ENCODE measurements around the gene ECHS1. TPM values are rescaled to one million over a fixed set of nuclear protein-coding genes. Genes with fewer than 3 reads are reported as not detected.

ECHS1 gene
- polyA plus RNA-seq, 1 donor from 2014 or later = 122 TPM

GRCh38 chr10:133394801-133395221, 21.7 kb upstream of the ECHS1 start:
- Histone ChIP-seq H3K79me2 (replicated peaks; ENCODE audit: insufficient read depth, low read length) (peaks cover 6% of the 10 kb centered on the region), H3K36me3 (ENCODE audit: insufficient read depth, low read length) (no peaks in the 10 kb centered on the region), H3K27ac (ENCODE audit: low read length) (peak overlapping the region; percentile 78), H3K9me2 (ENCODE audit: insufficient read depth, low read length) (no peaks in the 10 kb centered on the region), H3K27me3 (ENCODE audit: insufficient read depth, low read depth, low read length) (no peaks in the 10 kb centered on the region), H3K9me3 (ENCODE audit: low read length) (no peaks in the 10 kb centered on the region), H3K9ac (ENCODE audit: low read length) (peak overlapping the region; percentile 85), H2AFZ (ENCODE audit: low read depth, low read length) (peak overlapping the region; percentile 83), H3K4me2 (ENCODE audit: low read length) (peak overlapping the region; percentile 89), H3F3A (ENCODE audit: insufficient read depth, low read length, poor library complexity, severe bottlenecking) (no peaks in the 10 kb centered on the region), H3K4me3 (ENCODE audit: low read length) (peak overlapping the region; percentile 99), H4K20me1 (ENCODE audit: insufficient read depth) (no peaks in the 10 kb centered on the region)
- no peak for TF ChIP-seq RAD21 (conservative IDR thresholded peaks at IDR 0.05)
- TF ChIP-seq, protein P1, sequence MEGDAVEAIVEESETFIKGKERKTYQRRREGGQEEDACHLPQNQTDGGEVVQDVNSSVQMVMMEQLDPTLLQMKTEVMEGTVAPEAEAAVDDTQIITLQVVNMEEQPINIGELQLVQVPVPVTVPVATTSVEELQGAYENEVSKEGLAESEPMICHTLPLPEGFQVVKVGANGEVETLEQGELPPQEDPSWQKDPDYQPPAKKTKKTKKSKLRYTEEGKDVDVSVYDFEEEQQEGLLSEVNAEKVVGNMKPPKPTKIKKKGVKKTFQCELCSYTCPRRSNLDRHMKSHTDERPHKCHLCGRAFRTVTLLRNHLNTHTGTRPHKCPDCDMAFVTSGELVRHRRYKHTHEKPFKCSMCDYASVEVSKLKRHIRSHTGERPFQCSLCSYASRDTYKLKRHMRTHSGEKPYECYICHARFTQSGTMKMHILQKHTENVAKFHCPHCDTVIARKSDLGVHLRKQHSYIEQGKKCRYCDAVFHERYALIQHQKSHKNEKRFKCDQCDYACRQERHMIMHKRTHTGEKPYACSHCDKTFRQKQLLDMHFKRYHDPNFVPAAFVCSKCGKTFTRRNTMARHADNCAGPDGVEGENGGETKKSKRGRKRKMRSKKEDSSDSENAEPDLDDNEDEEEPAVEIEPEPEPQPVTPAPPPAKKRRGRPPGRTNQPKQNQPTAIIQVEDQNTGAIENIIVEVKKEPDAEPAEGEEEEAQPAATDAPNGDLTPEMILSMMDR (IDR thresholded peaks at IDR 0.05; ENCODE audit: poor library complexity, severe bottlenecking) = no peak
- no peak for TF ChIP-seq MXI1 (conservative IDR thresholded peaks at IDR 0.05; ENCODE audit: poor library complexity, severe bottlenecking)
- TF ChIP-seq TAF1 (IDR thresholded peaks at IDR 0.05; ENCODE audit: low read depth) = no peak
- no peak for TF ChIP-seq POLR2AphosphoS5 (IDR thresholded peaks at IDR 0.05)
- TF ChIP-seq SMC3 (conservative IDR thresholded peaks at IDR 0.05; ENCODE audit: poor library complexity) = no peak
- TF ChIP-seq, protein P2, sequence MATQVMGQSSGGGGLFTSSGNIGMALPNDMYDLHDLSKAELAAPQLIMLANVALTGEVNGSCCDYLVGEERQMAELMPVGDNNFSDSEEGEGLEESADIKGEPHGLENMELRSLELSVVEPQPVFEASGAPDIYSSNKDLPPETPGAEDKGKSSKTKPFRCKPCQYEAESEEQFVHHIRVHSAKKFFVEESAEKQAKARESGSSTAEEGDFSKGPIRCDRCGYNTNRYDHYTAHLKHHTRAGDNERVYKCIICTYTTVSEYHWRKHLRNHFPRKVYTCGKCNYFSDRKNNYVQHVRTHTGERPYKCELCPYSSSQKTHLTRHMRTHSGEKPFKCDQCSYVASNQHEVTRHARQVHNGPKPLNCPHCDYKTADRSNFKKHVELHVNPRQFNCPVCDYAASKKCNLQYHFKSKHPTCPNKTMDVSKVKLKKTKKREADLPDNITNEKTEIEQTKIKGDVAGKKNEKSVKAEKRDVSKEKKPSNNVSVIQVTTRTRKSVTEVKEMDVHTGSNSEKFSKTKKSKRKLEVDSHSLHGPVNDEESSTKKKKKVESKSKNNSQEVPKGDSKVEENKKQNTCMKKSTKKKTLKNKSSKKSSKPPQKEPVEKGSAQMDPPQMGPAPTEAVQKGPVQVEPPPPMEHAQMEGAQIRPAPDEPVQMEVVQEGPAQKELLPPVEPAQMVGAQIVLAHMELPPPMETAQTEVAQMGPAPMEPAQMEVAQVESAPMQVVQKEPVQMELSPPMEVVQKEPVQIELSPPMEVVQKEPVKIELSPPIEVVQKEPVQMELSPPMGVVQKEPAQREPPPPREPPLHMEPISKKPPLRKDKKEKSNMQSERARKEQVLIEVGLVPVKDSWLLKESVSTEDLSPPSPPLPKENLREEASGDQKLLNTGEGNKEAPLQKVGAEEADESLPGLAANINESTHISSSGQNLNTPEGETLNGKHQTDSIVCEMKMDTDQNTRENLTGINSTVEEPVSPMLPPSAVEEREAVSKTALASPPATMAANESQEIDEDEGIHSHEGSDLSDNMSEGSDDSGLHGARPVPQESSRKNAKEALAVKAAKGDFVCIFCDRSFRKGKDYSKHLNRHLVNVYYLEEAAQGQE (IDR thresholded peaks at IDR 0.05; ENCODE audit: borderline replicate concordance) = no peak
- no peak for TF ChIP-seq EP300 (conservative IDR thresholded peaks at IDR 0.05; ENCODE audit: poor library complexity, severe bottlenecking)
- TF ChIP-seq EZH2 (IDR thresholded peaks at IDR 0.05; ENCODE audit: borderline replicate concordance, insufficient read depth, low read length, poor library complexity, severe bottlenecking) = no peak

DNA sequence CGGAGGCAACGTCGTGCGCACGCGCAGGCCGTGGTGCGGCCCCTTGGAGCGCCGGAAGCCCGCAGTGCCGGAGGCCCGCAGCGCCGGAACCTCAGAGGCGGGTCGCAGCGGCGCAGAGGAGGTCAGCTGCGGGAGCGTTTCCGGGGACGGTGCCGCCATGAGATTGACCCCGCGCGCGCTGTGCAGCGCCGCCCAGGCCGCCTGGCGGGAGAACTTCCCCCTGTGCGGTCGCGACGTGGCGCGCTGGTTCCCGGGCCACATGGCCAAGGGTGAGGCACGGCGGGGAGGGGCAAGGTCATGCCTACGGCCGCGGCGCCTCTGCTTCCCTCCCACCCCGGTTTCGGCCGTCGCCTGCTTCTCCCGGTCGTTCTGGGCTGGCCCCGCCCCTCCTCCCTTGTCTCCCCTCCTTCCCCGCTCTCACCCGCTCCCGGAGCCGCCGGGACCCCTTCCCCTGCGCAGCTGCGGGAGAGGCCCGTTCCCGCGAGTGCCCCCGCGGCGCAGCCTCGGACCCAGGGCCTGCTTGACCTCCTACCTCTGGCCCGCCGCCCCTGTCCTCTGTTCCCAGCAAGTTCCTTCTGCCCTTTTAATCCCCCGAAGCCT, 21.0 kb upstream of the ECHS1 start, which contains the start of gene MTG1:
MTG1 (plus strand) TSS at position 94 of the 600 bp plus-strand sequence; CDS start at position 158, 64 bp downstream.
- H3K9ac ChIP-seq (ENCODE audit: low read length) = peak within 1 kb of the TSS; percentile 85
- H3F3A ChIP-seq (ENCODE audit: insufficient read depth, low read length, poor library complexity, severe bottlenecking) = no peaks in the 10 kb centered on the region
- no peaks in the 10 kb centered on the region for H3K9me2 ChIP-seq (ENCODE audit: insufficient read depth, low read length)

More for the DNA sequence above, 21.0 kb upstream of the ECHS1 start, which contains the start of gene MTG1:
- Histone ChIP-seq H3K9me3 (ENCODE audit: low read length) (no peaks in the 10 kb centered on the region), H3K27me3 (ENCODE audit: insufficient read depth, low read depth, low read length) (no peaks in the 10 kb centered on the region), H2AFZ (ENCODE audit: low read depth, low read length) (peak within 1 kb of the TSS; percentile 83), H3K4me3 (ENCODE audit: low read length) (peak within 1 kb of the TSS; percentile 99), H3K4me2 (ENCODE audit: low read length) (peak within 1 kb of the TSS; percentile 89), H4K20me1 (ENCODE audit: insufficient read depth) (no peaks in the 10 kb centered on the region), H3K27ac (ENCODE audit: low read length) (peak within 1 kb of the TSS; percentile 78), H3K36me3 (ENCODE audit: insufficient read depth, low read length) (no peaks in the 10 kb centered on the region), H3K79me2 (replicated peaks; ENCODE audit: insufficient read depth, low read length) (peaks cover 6% of the 10 kb centered on the region)
- TF ChIP-seq EZH2 (IDR thresholded peaks at IDR 0.05; ENCODE audit: borderline replicate concordance, insufficient read depth, low read length, poor library complexity, severe bottlenecking) (no peak), MXI1 (conservative IDR thresholded peaks at IDR 0.05; ENCODE audit: poor library complexity, severe bottlenecking) (peak; percentile 97), SMC3 (conservative IDR thresholded peaks at IDR 0.05; ENCODE audit: poor library complexity) (peak; percentile 53), TAF1 (IDR thresholded peaks at IDR 0.05; ENCODE audit: low read depth) (peak; percentile 45), EP300 (conservative IDR thresholded peaks at IDR 0.05; ENCODE audit: poor library complexity, severe bottlenecking) (peak; percentile 63), RAD21 (conservative IDR thresholded peaks at IDR 0.05) (peak; percentile 44), POLR2AphosphoS5 (IDR thresholded peaks at IDR 0.05) (peak; percentile 88)
- TF ChIP-seq, protein P2 (IDR thresholded peaks at IDR 0.05; ENCODE audit: borderline replicate concordance) = peak; percentile 51
- TF ChIP-seq, protein P1 (IDR thresholded peaks at IDR 0.05; ENCODE audit: poor library complexity, severe bottlenecking) = peak; percentile 55

Data from neural cell (in vitro differentiated cells).